GM18517 (cell line): ENCODE data around the gene OCLN.
"Not testable (repeated sequence)": the region's sequence is repeated elsewhere in the genome, so short reads cannot be mapped to it uniquely, and the experiment has no call there.

ENCODE experiments used
- ATAC-seq: cut with Tn5 transposase; IDR thresholded peaks from one replicate; pipeline ENCODE4 v1.9.1; 2021; ENCODE audit warnings: mild to moderate bottlenecking, moderate library complexity; ENCODE audit not compliant: unreplicated experiment

OCLN gene

GRCh38 chr5:69489246-69489645, 3.3 kb upstream of the OCLN start:
- ATAC-seq, result no peak

GRCh38 chr5:69491027-69491426, 1.6 kb upstream of the OCLN start:
- ATAC-seq, result no peak

- ATAC-seq, result no peak
These were observed 676 bp upstream of the OCLN start for GRCh38 chr5:69491838-69492390.

- ATAC-seq, result no peak
These were observed 369 bp downstream of the OCLN start for GRCh38 chr5:69492923-69493395.

- no peak for ATAC-seq
These were observed 975 bp downstream of the OCLN start for GRCh38 chr5:69493396-69494133.

GRCh38 chr5:69494452-69494851, 1.9 kb downstream of the OCLN start:
- ATAC-seq, result no peak

- ATAC-seq, result no peak
These were observed 4.5 kb downstream of the OCLN start for GRCh38 chr5:69497006-69497520.

GRCh38 chr5:69498384-69498783, 5.8 kb downstream of the OCLN start:
- ATAC-seq, result no peak

GRCh38 chr5:69502367-69502766, 9.8 kb downstream of the OCLN start:
- no peak for ATAC-seq

GRCh38 chr5:69502767-69503488, 10.3 kb downstream of the OCLN start:
- ATAC-seq, result no peak

GRCh38 chr5:69504036-69504435, 11.4 kb downstream of the OCLN start:
- ATAC-seq, result no peak

GRCh38 chr5:69505306-69505705, 12.7 kb downstream of the OCLN start:
- ATAC-seq, result no peak

GRCh38 chr5:69509212-69509611, 16.6 kb downstream of the OCLN start:
- no peak for ATAC-seq

- ATAC-seq, result no peak
These were observed 18.1 kb downstream of the OCLN start for GRCh38 chr5:69510694-69511093.

- no peak for ATAC-seq
These were observed 20.2 kb downstream of the OCLN start for GRCh38 chr5:69512740-69513260.

- not testable (repeated sequence) for ATAC-seq
These were observed 23.0 kb downstream of the OCLN start for GRCh38 chr5:69515570-69515969.

GRCh38 chr5:69516769-69517168, 24.2 kb downstream of the OCLN start:
- no peak for ATAC-seq

- no peak for ATAC-seq
These were observed 25.2 kb downstream of the OCLN start for GRCh38 chr5:69517763-69518212.

GRCh38 chr5:69519285-69519684, 26.7 kb downstream of the OCLN start:
- no peak for ATAC-seq

- ATAC-seq, result no peak
These were observed 29.4 kb downstream of the OCLN start for GRCh38 chr5:69522035-69522434.

- no peak for ATAC-seq
These were observed 32.9 kb downstream of the OCLN start for GRCh38 chr5:69525490-69525889.
